Measurements from ENCODE around the gene GGT6.

DNA sequence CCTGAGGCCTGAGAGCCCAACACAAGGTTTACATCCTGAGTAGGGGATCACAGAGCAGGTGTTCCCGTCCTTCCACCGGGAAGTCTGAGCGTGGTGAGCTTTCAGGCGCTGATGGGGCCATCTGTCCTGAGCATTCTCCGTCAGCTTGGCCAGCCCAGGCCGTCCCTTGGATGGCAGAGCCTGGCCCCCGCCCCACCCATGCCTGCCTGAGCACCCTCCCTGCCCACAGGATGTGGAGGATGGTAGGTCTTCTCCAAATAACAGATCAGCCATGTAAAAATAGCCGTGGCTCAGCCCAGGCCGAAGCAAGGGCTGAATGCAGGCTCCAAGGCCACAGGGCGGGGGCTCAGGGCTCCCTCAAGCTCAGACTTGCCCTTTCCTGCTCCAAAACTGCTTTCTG, 41.5 kb downstream of the GGT6 start:
- TF ChIP-seq, protein P1, sequence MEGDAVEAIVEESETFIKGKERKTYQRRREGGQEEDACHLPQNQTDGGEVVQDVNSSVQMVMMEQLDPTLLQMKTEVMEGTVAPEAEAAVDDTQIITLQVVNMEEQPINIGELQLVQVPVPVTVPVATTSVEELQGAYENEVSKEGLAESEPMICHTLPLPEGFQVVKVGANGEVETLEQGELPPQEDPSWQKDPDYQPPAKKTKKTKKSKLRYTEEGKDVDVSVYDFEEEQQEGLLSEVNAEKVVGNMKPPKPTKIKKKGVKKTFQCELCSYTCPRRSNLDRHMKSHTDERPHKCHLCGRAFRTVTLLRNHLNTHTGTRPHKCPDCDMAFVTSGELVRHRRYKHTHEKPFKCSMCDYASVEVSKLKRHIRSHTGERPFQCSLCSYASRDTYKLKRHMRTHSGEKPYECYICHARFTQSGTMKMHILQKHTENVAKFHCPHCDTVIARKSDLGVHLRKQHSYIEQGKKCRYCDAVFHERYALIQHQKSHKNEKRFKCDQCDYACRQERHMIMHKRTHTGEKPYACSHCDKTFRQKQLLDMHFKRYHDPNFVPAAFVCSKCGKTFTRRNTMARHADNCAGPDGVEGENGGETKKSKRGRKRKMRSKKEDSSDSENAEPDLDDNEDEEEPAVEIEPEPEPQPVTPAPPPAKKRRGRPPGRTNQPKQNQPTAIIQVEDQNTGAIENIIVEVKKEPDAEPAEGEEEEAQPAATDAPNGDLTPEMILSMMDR (IDR thresholded peaks at IDR 0.05), result no peak
- no peak for TF ChIP-seq POLR2A (IDR thresholded peaks at IDR 0.05)
